H1 (cell line): ENCODE results near the gene PARD3. TPM values are rescaled to one million over a fixed set of nuclear protein-coding genes. Genes with fewer than 3 reads are reported as not detected.

Experiments
- CTCF ChIA-PET: fragments of 300-600 bp; sonication (Branson Sonifier 250); formaldehyde crosslinking; loops from one replicate; lab custom pipeline; 2021; ENCODE audit not compliant: partially characterized antibody; lab: Charles Lee
- POLR2A ChIA-PET: fragments of 300-600 bp; sonication (Branson Sonifier 250); formaldehyde crosslinking; loops from one replicate; lab custom pipeline; 2021; ENCODE audit warnings: inconsistent platforms; ENCODE audit not compliant: partially characterized antibody; lab: Charles Lee
- DNase-seq, 2 experiments: peaks; one replicate each; pipeline versions ENCODE4 v3.0.0 to v3.0.0-alpha.2; 2010 to 2022; ENCODE audit warnings: low spot score in 2 of 2, low read depth in 1 of 2, mixed read lengths in 1 of 2
- FAIRE-seq: peaks from 2 replicates; lab custom pipeline; 2011; peaks lifted over from hg19 to GRCh38; lab: Jason Lieb, UNC
- H2AFZ ChIP-seq: 2 replicates; pipeline ENCODE4 v1.8.1; 2012; ENCODE audit warnings: low read length, inconsistent platforms
- H2AK5ac ChIP-seq: 2 replicates; pipeline ENCODE4 v1.6.1; 2013; ENCODE audit warnings: low read depth, low read length
- H2BK120ac ChIP-seq: replicated peaks from 2 replicates; pipeline ENCODE3; 2013; ENCODE audit warnings: low read depth, low read length, inconsistent platforms
- H2BK12ac ChIP-seq: 2 replicates; pipeline ENCODE4 v1.6.1; 2013; ENCODE audit warnings: low read depth, low read length
- H2BK15ac ChIP-seq: 2 replicates; pipeline ENCODE4 v1.6.1; 2013; ENCODE audit warnings: low read length
- H2BK20ac ChIP-seq: 2 replicates; pipeline ENCODE4 v1.6.1; 2013; ENCODE audit warnings: low read length
- H2BK5ac ChIP-seq: 2 replicates; pipeline ENCODE4 v1.6.1; 2013; ENCODE audit warnings: low read depth, low read length
- H3K14ac ChIP-seq: 2 replicates; pipeline ENCODE4 v1.6.1; 2013; ENCODE audit warnings: inconsistent platforms; ENCODE audit not compliant: insufficient read length
- H3K18ac ChIP-seq: 2 replicates; pipeline ENCODE4 v1.6.1; 2013; ENCODE audit warnings: low read length; ENCODE audit errors: extremely low read depth
- H3K23ac ChIP-seq: 2 replicates; pipeline ENCODE4 v1.6.1; 2013; ENCODE audit warnings: inconsistent platforms; ENCODE audit not compliant: insufficient read length
- H3K23me2 ChIP-seq: 2 replicates; pipeline ENCODE4 v1.6.1; 2013; ENCODE audit warnings: low read depth, low read length
- H3K27ac ChIP-seq: 2 replicates; pipeline ENCODE4 v1.6.1; 2011; ENCODE audit warnings: low read depth, low read length, inconsistent platforms
- H3K27me3 ChIP-seq, 4 experiments: replicated peaks in 1 of 4; 1 replicate in 1 of 4; 2 replicates in 3 of 4; pipeline versions ENCODE4 v1.6.1 to v1.8.1; 2011 to 2013; ENCODE audit warnings: low read length in 3 of 4, mild to moderate bottlenecking in 3 of 4, inconsistent platforms in 2 of 4, mixed read lengths in 2 of 4, moderate library complexity in 1 of 4; ENCODE audit not compliant: control insufficient read depth in 3 of 4, insufficient read depth in 3 of 4; ENCODE audit errors: extremely low read depth in 1 of 4
- H3K36me3 ChIP-seq, 4 experiments: 2 replicates each; pipeline versions ENCODE4 v1.6.1 to v1.8.1; 2011 to 2013; ENCODE audit warnings: mild to moderate bottlenecking in 4 of 4, low read length in 3 of 4, moderate library complexity in 2 of 4, control low read depth in 1 of 4, inconsistent platforms in 1 of 4; ENCODE audit not compliant: insufficient read depth in 4 of 4, control insufficient read depth in 2 of 4
- H3K4ac ChIP-seq: replicated peaks from 2 replicates; pipeline ENCODE3; 2013; ENCODE audit warnings: low read length, low read depth, mixed read lengths, inconsistent platforms; ENCODE audit not compliant: insufficient read length
- H3K4me1 ChIP-seq, 4 experiments: replicated peaks in 1 of 4; 1 replicate in 1 of 4; 2 replicates in 3 of 4; pipeline versions ENCODE4 v1.6.1 to v1.8.1; 2011 to 2013; ENCODE audit warnings: low read length in 3 of 4, inconsistent platforms in 2 of 4, mixed read lengths in 1 of 4; ENCODE audit not compliant: insufficient read depth in 4 of 4, control insufficient read depth in 3 of 4
- H3K4me2 ChIP-seq, 2 experiments: 2 replicates each; pipeline versions ENCODE4 v1.6.1 to v1.8.1; 2011 to 2013; ENCODE audit warnings: low read depth in 2 of 2, low read length in 2 of 2, control low read depth in 1 of 2, inconsistent platforms in 1 of 2, mild to moderate bottlenecking in 1 of 2; ENCODE audit not compliant: insufficient read depth in 1 of 2
- H3K4me3 ChIP-seq, 4 experiments: fragments of 200-600, 300-600 bp in 1 of 4; sonication (generic), shearing (Covaris generic), sonication (Bioruptor Twin) in 1 of 4; 2 replicates each; pipeline versions ENCODE4 v1.5.1 to v1.8.1; 2011 to 2016; ENCODE audit warnings: low read length in 4 of 4, low read depth in 3 of 4, control low read depth in 2 of 4, inconsistent platforms in 2 of 4, mild to moderate bottlenecking in 2 of 4, mixed read lengths in 1 of 4, moderate library complexity in 1 of 4; ENCODE audit not compliant: insufficient read depth in 2 of 4; ENCODE audit errors: extremely low read depth in 1 of 4
- H3K56ac ChIP-seq: replicated peaks from 2 replicates; pipeline ENCODE3; 2013; ENCODE audit warnings: low read depth, mild to moderate bottlenecking, mixed read lengths, low read length, inconsistent platforms; ENCODE audit not compliant: insufficient read length
- H3K79me1 ChIP-seq: 2 replicates; pipeline ENCODE4 v1.6.1; 2013; ENCODE audit warnings: low read depth, low read length, control low read depth
- H3K79me2 ChIP-seq, 2 experiments: 2 replicates each; pipeline versions ENCODE4 v1.6.1 to v1.8.1; 2012 to 2013; ENCODE audit warnings: low read length in 2 of 2, mild to moderate bottlenecking in 2 of 2, inconsistent platforms in 1 of 2; ENCODE audit not compliant: insufficient read depth in 2 of 2, control insufficient read depth in 1 of 2
- H3K9ac ChIP-seq, 4 experiments: replicated peaks in 1 of 4; 1 replicate in 1 of 4; 2 replicates in 3 of 4; pipeline versions ENCODE4 v1.6.1 to v1.8.1; 2011 to 2013; ENCODE audit warnings: low read depth in 3 of 4, low read length in 3 of 4, control low read depth in 2 of 4, mild to moderate bottlenecking in 2 of 4, moderate library complexity in 2 of 4, inconsistent platforms in 1 of 4; ENCODE audit errors: extremely low read depth in 1 of 4
- H3K9me3 ChIP-seq, 2 experiments: 2 replicates each; pipeline versions ENCODE4 v1.6.1 to v1.8.1; 2012 to 2013; ENCODE audit warnings: mild to moderate bottlenecking in 2 of 2, moderate library complexity in 2 of 2, control low read depth in 1 of 2, inconsistent platforms in 1 of 2, low read depth in 1 of 2, low read length in 1 of 2, mixed read lengths in 1 of 2; ENCODE audit not compliant: insufficient read depth in 2 of 2
- H4K20me1 ChIP-seq, 2 experiments: replicated peaks in 1 of 2; 2 replicates each; pipeline versions ENCODE3 to v1.8.1; 2011 to 2013; ENCODE audit warnings: inconsistent platforms in 2 of 2, low read length in 2 of 2, mild to moderate bottlenecking in 1 of 2; ENCODE audit not compliant: insufficient read depth in 2 of 2, control insufficient read depth in 1 of 2
- H4K5ac ChIP-seq: 2 replicates; pipeline ENCODE4 v1.6.1; 2013; ENCODE audit warnings: low read length, low read depth, mixed read lengths, inconsistent platforms; ENCODE audit not compliant: insufficient read length
- H4K8ac ChIP-seq: 2 replicates; pipeline ENCODE4 v1.8.0; 2013; ENCODE audit warnings: mild to moderate bottlenecking, moderate library complexity, low read length, inconsistent platforms; ENCODE audit not compliant: insufficient read depth; ENCODE audit errors: extremely low read depth
- H4K91ac ChIP-seq: replicated peaks from 2 replicates; pipeline ENCODE3; 2013; ENCODE audit warnings: low read length, mixed read lengths, inconsistent platforms; ENCODE audit not compliant: insufficient read length
- ATF3 ChIP-seq: IDR thresholded peaks from 2 replicates; pipeline ENCODE4 v1.6.1; 2011; ENCODE audit warnings: low read depth, mild to moderate bottlenecking, low read length; ENCODE audit not compliant: insufficient read depth
- GABPA ChIP-seq: IDR thresholded peaks from 2 replicates; pipeline ENCODE4 v1.6.1; 2011; ENCODE audit warnings: mild to moderate bottlenecking, low read length, moderate library complexity, borderline replicate concordance; ENCODE audit not compliant: insufficient read depth
- GTF2F1 ChIP-seq: IDR thresholded peaks from 2 replicates; pipeline ENCODE4 v1.6.1; 2012; ENCODE audit warnings: low read depth, low read length, improper control_type of control experiment, borderline replicate concordance
- KDM5A ChIP-seq: fragments of 200-600 bp; IDR thresholded peaks from 2 replicates; pipeline ENCODE4 v1.7.1; 2012; ENCODE audit warnings: mild to moderate bottlenecking, low read length, inconsistent platforms, mixed read lengths
- NRF1 ChIP-seq: IDR thresholded peaks from 2 replicates; pipeline ENCODE4 v1.6.1; 2011; ENCODE audit warnings: mild to moderate bottlenecking, low read depth, low read length, improper control_type of control experiment
- POLR2AphosphoS5 ChIP-seq: IDR thresholded peaks from 2 replicates; pipeline ENCODE4 v1.6.1; 2011; ENCODE audit warnings: low read depth, low read length
- POU5F1 ChIP-seq: IDR thresholded peaks from 2 replicates; pipeline ENCODE4 v1.6.1; 2011; ENCODE audit warnings: low read depth, mild to moderate bottlenecking, low read length, moderate library complexity
- RBBP5 ChIP-seq: IDR thresholded peaks from 2 replicates; pipeline ENCODE4 v1.7.1; 2012; ENCODE audit warnings: low read depth, mild to moderate bottlenecking, inconsistent platforms, low read length, moderate library complexity, borderline replicate concordance
- RFX5 ChIP-seq: IDR thresholded peaks from 2 replicates; pipeline ENCODE4 v1.6.1; 2011; ENCODE audit warnings: low read depth, low read length, improper control_type of control experiment, borderline replicate concordance
- SP1 ChIP-seq: IDR thresholded peaks from 2 replicates; pipeline ENCODE4 v1.6.1; 2011; ENCODE audit warnings: low read depth, low read length
- TAF1 ChIP-seq: IDR thresholded peaks from 2 replicates; pipeline ENCODE4 v1.6.1; 2011; ENCODE audit warnings: mild to moderate bottlenecking, low read depth, low read length
- TBP ChIP-seq: IDR thresholded peaks from 2 replicates; pipeline ENCODE4 v1.6.1; 2011; ENCODE audit warnings: low read depth, low read length, improper control_type of control experiment
- WGBS, 2 experiments: shearing (Covaris generic) in 1 of 2; methylation state at CpG; one replicate each; pipeline versions ENCODE4 v1.1.6 to v1.1.7; 2013 to 2015; ENCODE audit warnings: low lambda C conversion rate in 2 of 2, mixed read lengths in 2 of 2, inconsistent platforms in 1 of 2, low coverage in 1 of 2, missing lambda C conversion rate in 1 of 2; ENCODE audit not compliant: insufficient replicate concordance in 2 of 2, insufficient coverage in 1 of 2, insufficient read length in 1 of 2; ENCODE audit errors: extremely low coverage in 1 of 2, missing lambda C conversion rate in 1 of 2; 5-methylcytosine and 5-hydroxymethylcytosine counted together
- polyA plus RNA-seq, 7 experiments: library from polyadenylated mRNA; depleted of rRNA in 3 of 7; stranded (reverse) in 5 of 7; unstranded in 2 of 7; fragments of >200 nt in 5 of 7; fragments of 200-250 nt in 2 of 7; gene quantifications; 1 replicate in 5 of 7; 2 replicates in 1 of 7; 4 replicates in 1 of 7; pipeline versions ENCODE4 v1.2.1 to v1.2.3, GENCODE V29; 2011 to 2013; ENCODE audit warnings: missing spikeins in 2 of 7, mixed read lengths in 2 of 7
- total RNA-seq: library from RNA; stranded (reverse); fragmentation: NEBNext Ultra II Directional; extraction: Animal tissue kit (Norgen Biotek cat#: 25700); gene quantifications from 2 replicates; pipeline ENCODE4 v1.2.1, GENCODE V29; 2021
- TF ChIP-seq, protein P1 (sequence below): IDR thresholded peaks from 2 replicates; pipeline ENCODE4 v1.6.1; 2012; ENCODE audit warnings: inconsistent platforms

PARD3 gene
- total and polyA plus RNA-seq, 2 of the 8 experiments (the other 6 are each of a cell fraction or from before 2014, with no cell fraction given), result 19.7 to 49.1 TPM

- no peak for FAIRE-seq
- H3K9ac ChIP-seq, result no peak overlapping the region
- H3K23ac ChIP-seq, result no peak overlapping the region
- no peak for TF ChIP-seq ATF3
- TF ChIP-seq, protein P1, sequence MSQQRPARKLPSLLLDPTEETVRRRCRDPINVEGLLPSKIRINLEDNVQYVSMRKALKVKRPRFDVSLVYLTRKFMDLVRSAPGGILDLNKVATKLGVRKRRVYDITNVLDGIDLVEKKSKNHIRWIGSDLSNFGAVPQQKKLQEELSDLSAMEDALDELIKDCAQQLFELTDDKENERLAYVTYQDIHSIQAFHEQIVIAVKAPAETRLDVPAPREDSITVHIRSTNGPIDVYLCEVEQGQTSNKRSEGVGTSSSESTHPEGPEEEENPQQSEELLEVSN, result no peak
- TF ChIP-seq POLR2AphosphoS5, result no peak
- no peak for TF ChIP-seq RBBP5
- TF ChIP-seq KDM5A, result no peak
- no peak for TF ChIP-seq POU5F1
- no peak for TF ChIP-seq NRF1
- no peak for TF ChIP-seq TBP
- TF ChIP-seq RFX5, result no peak
- no peak for TF ChIP-seq GTF2F1
- no peak for TF ChIP-seq SP1
- no peak for TF ChIP-seq TAF1
- TF ChIP-seq GABPA, result no peak
These were observed 360.4 kb downstream of the PARD3 start for GRCh38 chr10:34454590-34455261.

More at GRCh38 chr10:34454590-34455261, 360.4 kb downstream of the PARD3 start:
- Histone ChIP-seq H2BK5ac (no peak overlapping the region), H3K4me1 (peaks cover 0 to 4% (median 0%) of the 10 kb centered on the region in 4 experiments; a peak in 1 of 7 replicates), H3K79me2 (no peaks in the 10 kb centered on the region; a peak in 1 of 4 replicates), H4K20me1 (peaks cover 0 to 1% of the 10 kb centered on the region in 2 experiments), H3K4me2 (no peak overlapping the region), H3K4ac (no peak overlapping the region), H2AK5ac (no peak overlapping the region), H4K5ac (no peak overlapping the region), H3K23me2 (no peaks in the 10 kb centered on the region), H3K4me3 (no peak overlapping the region), H3K56ac (no peak overlapping the region), H3K27ac (no peak overlapping the region), H2BK15ac (no peak overlapping the region), H4K91ac (no peak overlapping the region), H2BK12ac (no peak overlapping the region), H3K18ac (no peak overlapping the region), H3K27me3 (no peaks in the 10 kb centered on the region), H3K14ac (no peak overlapping the region), H3K79me1 (no peaks in the 10 kb centered on the region), H2AFZ (no peak overlapping the region), H3K36me3 (no peaks in the 10 kb centered on the region), H4K8ac (no peak overlapping the region), H3K9me3 (no peaks in the 10 kb centered on the region), H2BK120ac (no peak overlapping the region), H2BK20ac (no peak overlapping the region)
- POLR2A ChIA-PET, result no interaction called here
- 71% methylated on average over 6 of the region's 6 CpGs; no CpG with 5 or more reads in 1 of the 2 experiments for WGBS, 2 experiments
- DNase-seq, result no peak
- CTCF ChIA-PET, result interaction anchor here (1.3 kb wide), 1 partner anchor 184 kb away, joined by 4 read pairs; no protein-coding TSS in a partner anchor
